Measurements from ENCODE around the gene TXNDC12. TPM values are rescaled to one million over a fixed set of nuclear protein-coding genes. Genes with fewer than 3 reads are reported as not detected.

Gene TXNDC12
- polyA plus RNA-seq, 2 of the 4 experiments (the other 2 are of a cell fraction), result 59.7 to 65.2 TPM

GRCh38 chr1:52026278-52026677 lies 28.7 kb downstream of the TXNDC12 start:
- TF ChIP-seq ATOH8 (CRISPR knock-in tag; IDR thresholded peaks at IDR 0.05; ENCODE audit: low read depth), result no peak
- TF ChIP-seq CEBPB (IDR thresholded peaks at IDR 0.05), result no peak
- TF ChIP-seq USF2 (IDR thresholded peaks at IDR 0.05), result no peak
- TF ChIP-seq ZSCAN20 (CRISPR knock-in tag; IDR thresholded peaks at IDR 0.05), result no peak
- no peak for TF ChIP-seq NFE2L2 (conservative IDR thresholded peaks at IDR 0.05; ENCODE audit: low read length)
- TF ChIP-seq JUNB (IDR thresholded peaks at IDR 0.05), result no peak
- TF ChIP-seq NR3C1 (IDR thresholded peaks at IDR 0.05), result no peak
- TF ChIP-seq CHD4 (IDR thresholded peaks at IDR 0.05; ENCODE audit: borderline replicate concordance), result no peak
- TF ChIP-seq NPAS2 (CRISPR knock-in tag; IDR thresholded peaks at IDR 0.05; ENCODE audit: borderline replicate concordance), result no peak
- TF ChIP-seq CHD2 (IDR thresholded peaks at IDR 0.05; ENCODE audit: low read length, partially characterized antibody), result no peak
- no peak for TF ChIP-seq KDM1A (IDR thresholded peaks at IDR 0.05; ENCODE audit: low read depth)
- no peak for TF ChIP-seq E2F6 (IDR thresholded peaks at IDR 0.05; ENCODE audit: borderline replicate concordance, low read depth)
- TF ChIP-seq MAFK (IDR thresholded peaks at IDR 0.05; ENCODE audit: partially characterized antibody), result no peak
- no peak for TF ChIP-seq JUN (IDR thresholded peaks at IDR 0.05)
- no peak for TF ChIP-seq KDM5A (IDR thresholded peaks at IDR 0.05)
- TF ChIP-seq HOXB5 (CRISPR knock-in tag; IDR thresholded peaks at IDR 0.05), result no peak
- no peak for TF ChIP-seq RNF2 (IDR thresholded peaks at IDR 0.05; ENCODE audit: borderline replicate concordance, low read depth)
- peaks cover 26% of the 10 kb centered on the region for H3K4me1 ChIP-seq
- H3K9me3 ChIP-seq, result no peaks in the 10 kb centered on the region
- ChIA-PET POLR2A (no interaction called here), CTCF (interaction anchor here (0.5 kb wide), 1 partner anchor 18 kb away, joined by 4 read pairs; no protein-coding TSS in a partner anchor)
- H3K27ac ChIP-seq, result no peak overlapping the region
- no peak overlapping the region for H3K4me3 ChIP-seq
- H3K4me2 ChIP-seq, result no peak overlapping the region
- 90% methylated on average over 2 of the region's 2 CpGs for WGBS (ENCODE audit: missing lambda C conversion rate)
- no peak for ATAC-seq
- no peak for FAIRE-seq
- no peak for DNase-seq (ENCODE audit: low read depth in 1 of 2, low spot score in 1 of 2)

GRCh38 chr1:52022133-52022532 lies 32.9 kb downstream of the TXNDC12 start:
- H3K4me3 ChIP-seq, result no peak overlapping the region
- ChIA-PET POLR2A (interaction anchor here (0.7 kb wide), 1 partner anchor 418 kb away, joined by 9 read pairs; no protein-coding TSS in a partner anchor), CTCF (interaction anchor here (0.6 to 1.1 kb wide), 2 partner anchors 15 to 201 kb away, joined by 3 to 4 read pairs; no protein-coding TSS in a partner anchor)
- TF ChIP-seq CBX2 (IDR thresholded peaks at IDR 0.05; ENCODE audit: borderline replicate concordance, low read depth) (no peak), RARB (CRISPR knock-in tag; IDR thresholded peaks at IDR 0.05) (no peak), MAX (IDR thresholded peaks at IDR 0.05) (no peak), RCOR1 (IDR thresholded peaks at IDR 0.05; ENCODE audit: low read depth, low read length) (no peak), JUNB (IDR thresholded peaks at IDR 0.05) (no peak), RFX5 (IDR thresholded peaks at IDR 0.05) (no peak), NPAS2 (CRISPR knock-in tag; IDR thresholded peaks at IDR 0.05; ENCODE audit: borderline replicate concordance) (no peak)
- H3K27ac ChIP-seq, result no peak overlapping the region
- DNase-seq (ENCODE audit: low read depth in 1 of 2, low spot score in 1 of 2) (no peak), ATAC-seq (no peak), FAIRE-seq (no peak)
- H3K4me2 ChIP-seq, result no peak overlapping the region
- H3K4me1 ChIP-seq, result no peaks in the 10 kb centered on the region
- WGBS (ENCODE audit: missing lambda C conversion rate), result 81% methylated on average over 2 of the region's 2 CpGs
- H3K9me3 ChIP-seq, result no peaks in the 10 kb centered on the region
